HuH-7 (cell line): ENCODE results near the gene FOXO3B.
"Not testable (repeated sequence)": the region's sequence is repeated elsewhere in the genome, so short reads cannot be mapped to it uniquely, and the experiment has no call there.

ENCODE experiments used
- DNase-seq: peaks from one replicate; pipeline ENCODE4 v3.0.0; 2011; ENCODE audit warnings: low spot score

The FOXO3B gene

DNA sequence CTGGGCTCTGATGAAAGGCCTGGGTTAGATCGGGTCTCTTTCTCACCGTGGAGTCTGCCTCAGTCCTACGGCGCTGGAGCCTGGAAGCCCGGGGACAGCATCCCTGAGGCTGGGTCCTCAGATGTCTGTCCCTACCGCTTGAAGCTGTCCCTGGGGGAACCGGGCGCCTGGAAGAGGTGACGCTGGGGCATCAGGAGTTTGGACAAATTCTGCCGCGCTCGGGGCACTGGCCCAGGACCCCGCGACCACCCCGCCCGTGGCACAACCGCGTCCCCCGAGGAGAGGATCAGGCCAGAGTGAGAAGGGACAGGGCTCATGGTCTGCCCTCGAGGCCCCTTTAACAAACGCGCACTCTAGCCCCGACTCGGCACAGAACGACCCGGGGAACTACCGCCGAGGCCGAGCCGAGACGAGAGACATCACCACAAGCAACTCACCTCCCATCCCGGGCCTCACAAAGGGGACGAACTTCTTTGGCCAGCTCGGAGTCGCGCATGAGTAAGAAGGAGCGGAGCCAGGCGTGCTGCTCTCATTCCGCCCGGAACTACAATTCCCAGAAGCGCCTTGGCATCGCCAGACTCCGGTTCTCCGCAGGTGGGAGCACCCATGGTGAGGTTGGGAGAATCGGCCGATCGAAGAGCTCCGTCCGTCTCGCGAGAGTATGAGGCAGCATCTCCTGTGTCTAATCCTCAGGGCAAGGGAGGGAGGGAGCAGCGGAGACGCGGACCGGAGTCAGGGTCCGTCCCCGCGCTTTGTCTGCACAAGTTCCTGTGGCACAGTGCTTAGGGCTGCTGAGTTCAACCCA is at the start of gene FOXO3B:
TSS of gene FOXO3B (minus strand) at position 548 of the 805 bp plus-strand sequence. CDS start 663 bp downstream, outside the sequence.
- not testable (repeated sequence) for DNase-seq

DNA sequence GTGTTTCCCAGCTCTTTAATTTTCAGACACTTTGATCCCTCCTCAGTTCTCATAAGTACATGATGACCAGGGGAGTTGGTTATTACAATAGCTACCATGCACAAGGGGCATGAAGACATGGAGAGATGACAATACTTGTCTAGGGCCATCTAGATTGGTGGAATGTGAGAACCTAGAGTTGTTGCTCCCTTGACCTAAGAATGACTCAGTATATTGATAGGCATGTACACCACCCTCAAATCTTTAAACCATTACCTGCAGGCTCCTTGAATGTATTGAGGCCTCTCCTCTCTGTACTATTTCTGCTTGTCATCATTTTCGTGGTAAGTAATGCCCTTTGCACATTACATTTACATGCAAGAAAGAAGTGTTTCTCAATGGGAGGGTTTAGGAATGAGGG is 41.4 kb upstream of the FOXO3B start:
- not testable (repeated sequence) for DNase-seq

GRCh38 chr17:18722612-18723011 is 40.5 kb upstream of the FOXO3B start:
- DNase-seq, result not testable (repeated sequence)

DNA sequence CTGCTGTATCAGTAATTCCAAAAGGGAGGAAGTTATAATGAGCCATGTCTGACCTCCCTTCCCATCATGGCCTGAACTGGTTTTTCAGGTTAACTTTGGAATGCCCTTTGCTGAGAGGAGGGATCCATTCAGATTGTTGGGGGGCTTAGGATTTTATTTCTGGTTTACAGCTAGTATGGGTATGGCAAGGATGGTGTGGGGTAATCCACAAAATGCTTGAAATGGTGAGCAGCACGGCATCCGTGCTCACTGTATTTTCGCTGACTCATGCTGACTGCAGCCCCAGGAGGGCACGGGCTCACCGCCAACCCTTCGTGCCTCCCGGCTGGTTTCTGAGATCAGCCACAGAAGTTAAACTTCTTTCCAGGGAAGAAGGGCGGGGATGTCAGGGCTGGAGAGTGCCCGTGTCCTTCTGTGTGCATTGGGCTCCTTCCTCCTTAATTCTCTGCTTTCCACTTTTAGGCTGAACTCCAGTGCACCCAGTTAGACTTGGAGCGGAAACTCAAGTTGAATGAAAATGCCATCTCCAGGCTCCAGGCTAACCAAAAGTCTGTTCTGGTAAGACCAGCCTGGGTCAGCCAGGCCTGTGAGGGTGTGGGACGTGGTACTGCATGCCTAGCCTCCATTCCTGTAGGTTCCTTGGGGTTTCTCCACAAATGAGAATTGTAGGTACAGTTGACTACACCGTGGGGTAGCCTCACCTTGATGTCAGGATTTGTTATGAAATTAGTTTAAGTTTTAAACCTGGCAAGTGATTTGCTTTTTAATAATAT is 39.8 kb upstream of the FOXO3B start:
- not testable (repeated sequence) for DNase-seq

GRCh38 chr17:18719428-18720110 is 37.5 kb upstream of the FOXO3B start:
- DNase-seq, result not testable (repeated sequence)

GRCh38 chr17:18718643-18719427 is 36.7 kb upstream of the FOXO3B start:
- not testable (repeated sequence) for DNase-seq

DNA sequence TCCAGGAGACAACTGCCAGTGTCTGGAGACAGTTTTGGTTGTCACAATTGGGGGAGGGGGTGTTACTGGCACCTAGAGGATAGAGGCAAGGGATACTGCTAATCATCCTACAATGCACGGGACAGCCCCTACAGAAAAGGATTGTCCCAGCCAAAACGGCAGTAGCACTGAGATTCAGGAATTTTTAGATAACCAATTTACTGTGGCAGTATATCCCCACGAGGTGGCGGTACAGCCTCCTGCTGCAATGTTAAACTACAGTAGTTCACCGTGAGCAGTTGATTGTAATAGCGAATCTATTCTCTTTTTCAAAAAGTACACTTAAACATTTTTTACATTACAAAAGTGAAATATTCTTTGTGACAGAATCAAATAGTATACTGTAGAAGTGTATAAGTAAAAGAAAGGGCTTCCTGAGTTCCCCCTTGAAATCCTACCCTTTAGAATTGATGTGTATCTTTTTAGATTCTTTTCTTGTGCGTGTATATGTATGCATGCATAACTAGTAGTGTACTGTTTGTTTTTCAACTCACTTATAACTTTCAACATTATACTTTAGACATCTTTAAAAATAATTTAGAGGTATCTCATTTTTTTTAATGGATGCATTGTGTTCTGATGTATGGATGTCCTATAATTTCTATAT is 30.4 kb upstream of the FOXO3B start:
- not testable (repeated sequence) for DNase-seq

DNA sequence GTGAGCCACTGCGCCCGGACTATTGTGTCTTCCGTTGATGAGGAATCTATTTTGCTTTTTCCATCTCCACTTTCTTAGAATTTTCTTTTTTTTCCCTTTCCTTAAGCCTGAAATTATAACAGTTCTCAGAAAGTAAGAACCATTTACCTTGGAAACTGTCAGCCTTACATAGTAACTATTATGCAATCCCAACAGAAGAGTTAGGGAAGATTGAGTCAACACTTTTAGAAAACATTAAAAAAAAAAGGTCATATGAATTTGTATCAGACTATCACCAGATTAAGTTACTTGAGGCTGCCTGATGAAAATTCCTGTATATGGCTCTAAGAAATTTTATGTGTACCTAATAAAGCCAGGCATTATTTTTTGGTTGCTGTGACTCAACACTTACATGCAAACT is 26.1 kb upstream of the FOXO3B start:
- DNase-seq, result not testable (repeated sequence)

GRCh38 chr17:18705955-18706354 is 23.8 kb upstream of the FOXO3B start:
- DNase-seq, result not testable (repeated sequence)

DNA sequence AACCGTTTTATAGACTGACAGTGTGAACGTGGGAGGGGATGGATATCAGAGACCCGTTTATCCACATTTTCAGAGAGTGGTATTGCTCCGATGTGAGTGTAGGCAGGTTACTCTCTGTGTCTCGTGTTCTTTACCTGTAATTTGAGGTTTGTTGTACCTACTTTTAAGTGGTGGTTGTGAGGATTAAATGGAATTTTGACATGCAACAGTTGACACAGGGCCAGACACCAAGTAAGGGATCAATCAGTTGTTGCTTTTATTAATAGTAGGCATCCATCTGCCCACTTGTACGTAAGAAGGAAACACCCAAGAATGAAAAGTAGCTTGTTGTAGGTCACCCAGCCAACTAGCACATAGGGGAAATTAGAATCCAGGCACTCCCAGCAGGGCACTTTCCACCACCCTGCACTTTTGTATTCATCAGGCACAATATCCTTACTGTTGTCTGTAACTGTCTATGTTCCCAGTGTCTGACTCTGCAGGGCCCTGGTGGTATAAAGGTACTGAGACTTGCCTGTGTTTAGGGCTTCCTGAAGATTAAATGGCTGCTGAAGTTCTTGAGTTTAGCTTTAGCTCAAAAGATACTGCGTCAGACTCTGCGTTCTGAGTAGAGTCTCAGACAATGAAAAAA is 16.5 kb upstream of the FOXO3B start:
- not testable (repeated sequence) for DNase-seq

DNA sequence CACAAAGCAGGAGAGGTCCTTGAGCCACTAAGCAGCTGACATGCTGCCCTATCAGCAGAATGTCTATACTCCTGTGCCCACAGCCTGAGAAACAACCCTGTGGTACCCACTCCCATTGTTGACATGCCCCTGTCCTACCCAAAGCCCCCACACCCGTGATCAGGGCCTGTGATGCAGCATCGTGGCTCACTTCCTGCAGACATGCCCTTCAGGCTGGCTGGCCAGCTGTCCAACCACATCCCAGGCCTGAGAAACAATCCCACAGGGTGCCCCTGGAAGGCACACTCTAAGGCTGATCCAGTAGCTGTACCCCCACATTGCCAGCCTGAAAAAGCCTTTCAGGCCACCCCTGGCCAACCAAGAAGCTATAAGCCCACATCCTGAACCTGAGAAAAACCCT is 13.0 kb upstream of the FOXO3B start:
- DNase-seq, result not testable (repeated sequence)

DNA sequence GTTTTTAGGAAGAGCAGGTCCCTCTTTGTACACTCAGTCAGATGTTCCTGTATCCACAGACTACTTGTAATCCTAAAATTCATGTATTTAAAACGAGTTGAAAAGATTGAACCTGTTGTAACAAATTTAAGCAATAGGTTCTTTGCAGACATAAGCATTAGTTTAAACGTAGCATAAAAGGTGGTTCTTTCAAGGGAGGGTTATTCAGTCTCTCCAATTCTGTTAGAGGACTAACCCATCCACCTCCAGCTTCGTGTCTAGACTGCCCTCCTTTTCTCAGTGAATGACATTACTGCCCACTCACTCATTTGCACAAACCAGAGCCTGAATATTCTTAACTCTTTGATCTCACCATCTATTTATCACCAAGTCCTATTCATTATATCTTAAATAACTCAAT is 554 bp upstream of the FOXO3B start:
- DNase-seq, result not testable (repeated sequence)

DNA sequence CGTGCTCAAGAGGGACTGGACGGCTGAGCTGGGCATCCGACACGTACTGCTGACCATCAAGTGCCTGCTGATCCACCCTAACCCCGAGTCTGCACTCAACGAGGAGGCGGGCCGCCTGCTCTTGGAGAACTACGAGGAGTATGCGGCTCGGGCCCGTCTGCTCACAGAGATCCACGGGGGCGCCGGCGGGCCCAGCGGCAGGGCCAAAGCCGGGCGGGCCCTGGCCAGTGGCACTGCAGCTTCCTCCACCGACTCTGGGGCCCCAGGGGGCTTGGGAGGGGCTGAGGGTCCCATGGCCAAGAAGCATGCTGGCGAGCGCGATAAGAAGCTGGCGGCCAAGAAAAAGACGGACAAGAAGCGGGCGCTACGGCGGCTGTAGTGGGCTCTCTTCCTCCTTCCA is 4.7 kb downstream of the FOXO3B start:
- DNase-seq, result not testable (repeated sequence)

DNA sequence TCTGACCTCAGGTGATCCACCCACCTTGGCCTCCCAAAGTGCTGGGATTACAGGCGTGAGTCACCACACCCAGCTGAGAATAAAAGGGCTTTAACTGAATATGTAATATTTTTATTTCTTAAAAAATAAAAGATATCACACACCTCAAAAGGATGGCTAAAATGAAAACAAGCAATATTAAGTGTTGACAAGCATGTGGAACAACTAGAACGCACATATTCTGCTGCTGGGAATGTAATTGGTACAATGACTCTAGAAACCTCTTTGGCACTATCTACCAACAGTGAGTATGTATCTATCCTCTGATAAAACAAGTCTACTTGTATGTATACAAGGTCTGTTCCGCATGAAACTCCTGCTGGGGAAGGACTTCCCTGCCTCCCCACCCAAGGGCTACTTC is 5.2 kb downstream of the FOXO3B start:
- not testable (repeated sequence) for DNase-seq

GRCh38 chr17:18672395-18673227 is 9.5 kb downstream of the FOXO3B start:
- not testable (repeated sequence) for DNase-seq

DNA sequence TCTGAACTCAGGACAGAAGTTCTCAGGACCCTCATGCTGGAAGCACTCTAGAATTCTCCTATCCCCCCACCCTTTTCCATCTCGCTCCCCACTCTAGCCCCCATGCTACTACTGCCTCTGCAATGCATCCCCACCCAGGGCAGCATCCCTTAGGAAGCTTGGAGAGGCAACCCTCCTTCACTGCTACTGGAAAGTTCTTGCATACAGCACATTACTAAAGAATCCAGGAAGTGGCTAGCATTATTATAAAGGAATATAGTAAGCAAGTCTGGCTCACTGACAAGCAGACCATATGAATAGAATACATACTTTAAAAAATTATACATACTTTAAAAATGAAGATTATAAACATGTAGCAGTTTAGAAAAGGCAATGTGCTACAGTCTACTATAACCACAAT is 13.5 kb downstream of the FOXO3B start:
- DNase-seq, result not testable (repeated sequence)

DNA sequence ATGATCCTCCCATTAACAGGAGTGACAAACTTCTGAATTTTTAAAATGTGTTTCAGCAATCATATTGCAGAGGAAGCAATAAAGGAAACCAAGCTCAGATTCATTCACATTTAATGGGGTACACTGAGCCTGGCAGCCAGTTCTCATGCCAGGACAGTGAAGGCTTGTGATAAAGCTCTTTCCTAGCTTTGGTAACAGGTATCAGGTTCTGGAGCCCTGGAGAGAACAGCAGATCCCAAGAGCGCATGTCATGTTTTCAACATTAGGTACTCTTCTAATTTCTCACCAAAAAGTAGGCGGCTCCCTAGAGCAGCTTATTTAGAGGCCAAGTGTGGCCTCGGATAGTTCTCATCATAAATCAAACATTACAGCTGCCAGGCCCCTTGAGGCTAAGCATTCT is 14.6 kb downstream of the FOXO3B start:
- not testable (repeated sequence) for DNase-seq

- not testable (repeated sequence) for DNase-seq
Measured at GRCh38 chr17:18666326-18666725, 15.8 kb downstream of the FOXO3B start.

- DNase-seq, result not testable (repeated sequence)
Measured at GRCh38 chr17:18661924-18662624, 20.0 kb downstream of the FOXO3B start.
